ACC112 (cell line): ENCODE results near the gene GNB3.
A peak's percentile ranks its signal among the peaks of the same experiment; 100 is the strongest.
"Not testable (repeated sequence)": the region's sequence is repeated elsewhere in the genome, so short reads cannot be mapped to it uniquely, and the experiment has no call there.

Experiments
- H2AFZ ChIP-seq: fragments of 200-600 bp; sonication (generic); one replicate; pipeline ENCODE4 v1.6.0; 2017; ENCODE audit warnings: antibody characterized with exemption, low read length; ENCODE audit not compliant: unreplicated experiment
- H3K27ac ChIP-seq: fragments of 200-600 bp; sonication (generic); 2 replicates; pipeline ENCODE4 v1.5.1; 2014; ENCODE audit warnings: low read depth, mild to moderate bottlenecking, antibody characterized with exemption, low read length, moderate library complexity
- H3K27me3 ChIP-seq: fragments of 200-600 bp; sonication (generic); 2 replicates; pipeline ENCODE4 v1.6.1; 2014; ENCODE audit warnings: mild to moderate bottlenecking, antibody characterized with exemption, low read length, moderate library complexity, mixed read lengths; ENCODE audit not compliant: insufficient read depth
- H3K36me3 ChIP-seq: fragments of 200-600 bp; sonication (generic); 2 replicates; pipeline ENCODE4 v1.6.1; 2016; ENCODE audit warnings: mild to moderate bottlenecking, antibody characterized with exemption, low read length, moderate library complexity, mixed read lengths; ENCODE audit not compliant: insufficient read depth
- H3K4me1 ChIP-seq: fragments of 200-600 bp; sonication (generic); one replicate; pipeline ENCODE4 v1.6.1; 2016; ENCODE audit warnings: low read length, mixed read lengths; ENCODE audit not compliant: insufficient read depth, unreplicated experiment, control insufficient read depth
- H3K4me3 ChIP-seq: fragments of 200-600 bp; sonication (generic); 2 replicates; pipeline ENCODE4 v1.5.1; 2014; ENCODE audit warnings: mild to moderate bottlenecking, low read depth, low read length
- H3K79me2 ChIP-seq: fragments of 200-600 bp; sonication (generic); one replicate; pipeline ENCODE4 v1.6.0; 2016; ENCODE audit warnings: low read length; ENCODE audit not compliant: control insufficient read depth, unreplicated experiment, insufficient read depth

Gene GNB3

GRCh38 chr12:6886206-6886999 is 45.7 kb downstream of the GNB3 start:
- not testable (repeated sequence) for H3K27me3 ChIP-seq, H3K4me3 ChIP-seq, H2AFZ ChIP-seq, H3K36me3 ChIP-seq, H3K79me2 ChIP-seq, H3K27ac ChIP-seq, H3K4me1 ChIP-seq

- Histone ChIP-seq H3K36me3 (0 out of 2 replicates have a peak, but pooled peaks cover 4% of the 10 kb centered on the region), H3K4me1 (peaks cover 12% of the 10 kb centered on the region), H2AFZ (no peak overlapping the region), H3K79me2 (no peaks in the 10 kb centered on the region), H3K27ac (no peak overlapping the region), H3K4me3 (no peak overlapping the region), H3K27me3 (no peaks in the 10 kb centered on the region)
Measured at GRCh38 chr12:6887460-6887859, 46.7 kb downstream of the GNB3 start.

- no peaks in the 10 kb centered on the region for H3K27me3 ChIP-seq
- no peak overlapping the region for H2AFZ ChIP-seq
- H3K27ac ChIP-seq = no peak overlapping the region
- no peaks in the 10 kb centered on the region for H3K79me2 ChIP-seq
- 0 out of 2 replicates have a peak, but pooled peaks cover 4% of the 10 kb centered on the region for H3K36me3 ChIP-seq
- peaks cover 12% of the 10 kb centered on the region for H3K4me1 ChIP-seq
- no peak overlapping the region for H3K4me3 ChIP-seq
Measured at GRCh38 chr12:6888360-6888759, 47.6 kb downstream of the GNB3 start.

- not testable (repeated sequence) for H3K4me3 ChIP-seq, H3K79me2 ChIP-seq, H2AFZ ChIP-seq, H3K27me3 ChIP-seq, H3K36me3 ChIP-seq, H3K27ac ChIP-seq
- H3K4me1 ChIP-seq = peaks cover 12% of the 10 kb centered on the region
Measured at GRCh38 chr12:6888794-6889193, 48.1 kb downstream of the GNB3 start.

GRCh38 chr12:6889775-6890573 is 49.2 kb downstream of the GNB3 start:
- not testable (repeated sequence) for H3K36me3 ChIP-seq, H3K27me3 ChIP-seq, H3K79me2 ChIP-seq
- Histone ChIP-seq H3K27ac (peak overlapping the region; percentile 94), H3K4me3 (0 out of 2 replicates have a peak overlapping the region, but pooled peaks have one; percentile 59), H3K4me1 (peaks cover 12% of the 10 kb centered on the region), H2AFZ (peak overlapping the region; percentile 87)

- H3K4me1 ChIP-seq = peaks cover 12% of the 10 kb centered on the region
Measured at GRCh38 chr12:6890789-6891645, 50.3 kb downstream of the GNB3 start.

GRCh38 chr12:6891646-6892001 is 50.9 kb downstream of the GNB3 start:
- no peaks in the 10 kb centered on the region for H3K36me3 ChIP-seq
- peak overlapping the region; percentile 90 for H2AFZ ChIP-seq
- no peaks in the 10 kb centered on the region for H3K27me3 ChIP-seq
- H3K79me2 ChIP-seq = no peaks in the 10 kb centered on the region
- peaks cover 12% of the 10 kb centered on the region for H3K4me1 ChIP-seq
- H3K27ac ChIP-seq = peak overlapping the region; percentile 68
- peak overlapping the region; percentile 79 for H3K4me3 ChIP-seq

More at GRCh38 chr12:6890789-6891645, 50.3 kb downstream of the GNB3 start:
- Histone ChIP-seq H2AFZ (peak overlapping the region; percentile 90), H3K79me2 (no peaks in the 10 kb centered on the region), H3K27ac (peak overlapping the region; percentile 94), H3K36me3 (no peaks in the 10 kb centered on the region), H3K4me3 (peak overlapping the region; percentile 79), H3K27me3 (no peaks in the 10 kb centered on the region)

- not testable (repeated sequence) for H3K79me2 ChIP-seq, H2AFZ ChIP-seq, H3K27me3 ChIP-seq, H3K4me3 ChIP-seq, H3K27ac ChIP-seq, H3K36me3 ChIP-seq
- peaks cover 12% of the 10 kb centered on the region for H3K4me1 ChIP-seq
Measured at GRCh38 chr12:6892683-6893082, 52.0 kb downstream of the GNB3 start.

GRCh38 chr12:6894321-6894720 is 53.6 kb downstream of the GNB3 start:
- peaks cover 12% of the 10 kb centered on the region for H3K4me1 ChIP-seq
- no peak overlapping the region for H2AFZ ChIP-seq
- H3K36me3 ChIP-seq = no peaks in the 10 kb centered on the region
- no peak overlapping the region for H3K4me3 ChIP-seq
- H3K79me2 ChIP-seq = no peaks in the 10 kb centered on the region
- H3K27me3 ChIP-seq = no peaks in the 10 kb centered on the region
- H3K27ac ChIP-seq = no peak overlapping the region
